Erythroblast (primary cell): Measurements from ENCODE around the gene MOCS1.

Experiments used
- GATA1 ChIP-seq: IDR thresholded peaks from 2 replicates; pipeline ENCODE4 v1.6.1; 2011; ENCODE audit warnings: low read depth, mild to moderate bottlenecking, control low read depth, low read length, moderate library complexity
- POLR2A ChIP-seq: IDR thresholded peaks from 2 replicates; pipeline ENCODE4 v1.6.1; 2011; ENCODE audit warnings: mild to moderate bottlenecking, low read length

DNA sequence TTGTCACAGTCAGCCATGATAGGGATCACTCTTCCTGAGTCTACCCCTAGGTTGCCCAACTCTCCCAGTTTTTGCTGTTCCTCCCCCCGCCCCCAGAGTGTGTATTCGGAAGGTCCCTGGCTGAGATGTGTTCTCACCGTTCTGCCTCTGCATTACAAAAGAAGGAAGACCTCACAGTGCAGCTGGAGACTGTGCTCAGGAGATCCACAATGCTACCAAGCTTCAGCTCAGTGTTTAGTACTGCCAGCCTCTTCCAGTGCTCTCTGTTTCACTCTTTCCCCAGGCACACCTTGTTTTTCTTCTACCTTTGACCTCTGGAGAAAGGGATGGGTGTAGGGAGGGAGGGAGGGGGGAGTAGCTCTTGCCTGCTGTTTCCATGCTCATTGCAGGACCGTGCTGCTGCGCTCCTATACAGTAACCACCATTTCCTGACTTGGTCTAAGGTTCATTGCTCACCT lies 13.4 kb upstream of the MOCS1 start:
- TF ChIP-seq POLR2A (no peak), GATA1 (no peak)
